ENCODE data around the gene PLXNB2.

DNA sequence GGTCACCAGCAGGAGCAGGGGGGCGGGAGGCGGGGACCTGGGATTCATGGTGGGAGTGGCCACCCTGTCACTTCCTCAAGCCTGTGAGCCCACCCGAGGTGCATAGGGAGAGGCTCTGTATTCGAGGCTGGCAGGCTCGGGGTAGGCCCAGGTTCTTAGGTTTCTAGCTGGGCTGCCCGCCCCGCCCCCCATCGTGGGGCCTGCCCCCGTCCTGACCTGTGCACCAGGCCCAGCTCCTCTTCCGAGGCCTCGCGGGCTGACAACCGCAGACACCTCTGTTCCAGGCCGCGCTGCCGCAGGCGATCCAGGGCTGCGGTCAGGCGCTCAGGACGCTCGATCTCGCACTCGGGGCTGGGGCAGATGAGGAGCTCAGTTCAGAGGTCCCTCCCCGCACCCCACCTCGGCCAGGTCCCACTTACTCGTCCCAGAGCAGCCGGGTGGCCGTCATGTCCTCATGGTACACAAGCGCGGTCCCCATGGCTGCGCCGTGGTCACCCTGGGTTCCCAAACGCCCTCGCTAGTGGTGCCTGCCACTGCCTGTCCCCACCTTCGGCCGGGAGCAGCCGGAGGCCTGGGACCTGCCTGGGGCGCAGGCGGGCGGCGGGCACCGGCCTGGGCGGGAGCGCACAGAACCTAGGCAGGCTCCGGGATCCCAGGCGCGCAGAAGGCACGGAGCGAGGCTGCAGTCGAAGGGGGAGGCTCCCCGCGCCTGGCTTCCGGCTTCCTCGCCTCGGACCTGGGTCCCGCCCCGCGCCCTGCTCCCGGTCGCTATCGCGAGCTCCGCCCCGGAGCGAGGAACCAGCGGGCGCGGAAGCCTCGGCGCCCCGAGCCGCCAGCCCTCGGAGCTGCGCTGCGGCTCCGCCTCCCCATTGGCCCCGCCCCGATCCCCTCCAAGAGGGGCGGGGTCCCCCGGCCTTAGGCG lies 56.6 kb downstream of the PLXNB2 start, which contains the start of gene HDAC10:
- TF ChIP-seq EZH2phosphoT487 (IDR thresholded peaks at IDR 0.05; ENCODE audit: low read length) (no peak), CTCF (IDR thresholded peaks at IDR 0.05; ENCODE audit: low read length) (no peak), EZH2 (optimal IDR thresholded peaks at IDR 0.05; ENCODE audit: low read depth, low read length) (no peak)
